HEK293 (cell line): Measurements from ENCODE around the gene MUCL3.
"Not testable (repeated sequence)": the region's sequence is repeated elsewhere in the genome, so short reads cannot be mapped to it uniquely, and the experiment has no call there.

ENCODE experiments used
- CTCF ChIA-PET: fragments of 350-600 bp; formaldehyde crosslinking; extraction: SDS; loops from one replicate; lab custom pipeline; 2021; ENCODE audit warnings: antibody characterized with exemption; lab: Yijun Ruan, JAX
- POLR2A ChIA-PET: fragments of 300-600 bp; formaldehyde crosslinking; extraction: SDS; loops from one replicate; lab custom pipeline; 2020; ENCODE audit warnings: antibody characterized with exemption, inconsistent platforms; lab: Yijun Ruan, JAX
- H3K27ac ChIP-seq: fragments of 200-500 bp; sonication (Bioruptor generic); 2 replicates; pipeline ENCODE4 v1.5.1; 2014; ENCODE audit warnings: low read depth, low read length, control low read depth, inconsistent platforms; ENCODE audit errors: extremely low read depth
- H3K36me3 ChIP-seq, 2 experiments: fragments of 200-500 bp in 1 of 2; sonication (Bioruptor generic) in 1 of 2; 1 replicate in 1 of 2; 2 replicates in 1 of 2; pipeline ENCODE4 v1.5.1; 2014 to 2017; ENCODE audit warnings: inconsistent platforms in 2 of 2, low read length in 2 of 2; ENCODE audit not compliant: control insufficient read depth in 2 of 2, insufficient read depth in 1 of 2
- H3K4me1 ChIP-seq: fragments of 200-500 bp; sonication (Bioruptor generic); 2 replicates; pipeline ENCODE4 v1.5.1; 2014; ENCODE audit warnings: mild to moderate bottlenecking, low read length, inconsistent platforms; ENCODE audit not compliant: control insufficient read depth, insufficient read depth
- H3K4me3 ChIP-seq: 2 replicates; pipeline ENCODE4 v1.5.1; 2011; ENCODE audit warnings: low read depth, mild to moderate bottlenecking, control low read depth, low read length, moderate library complexity
- H3K9me3 ChIP-seq: fragments of 200-500 bp; sonication (Bioruptor generic); 2 replicates; pipeline ENCODE4 v1.5.1; 2014; ENCODE audit warnings: low read depth, low read length, inconsistent platforms; ENCODE audit not compliant: control insufficient read depth, insufficient read depth
- HOXC10 ChIP-seq: sonication (generic); formaldehyde crosslinking; IDR thresholded peaks from 2 replicates; pipeline ENCODE4 v1.8.1; 2023; ENCODE audit warnings: mild to moderate bottlenecking, missing genetic modification reagents
- INSM2 ChIP-seq: fragments of 450-650 bp; formaldehyde crosslinking; IDR thresholded peaks from 2 replicates; pipeline ENCODE4 v1.5.1; 2016; ENCODE audit warnings: missing biosample characterization, missing genetic modification characterization
- KLF1 ChIP-seq: fragments of 450-650 bp; formaldehyde crosslinking; IDR thresholded peaks from 2 replicates; pipeline ENCODE4 v1.5.1; 2016; ENCODE audit warnings: missing biosample characterization, missing genetic modification characterization
- MZF1 ChIP-seq: fragments of 450-650 bp; formaldehyde crosslinking; IDR thresholded peaks from 2 replicates; pipeline ENCODE4 v1.5.1; 2017; ENCODE audit warnings: missing biosample characterization, missing genetic modification characterization, borderline replicate concordance
- PRDM6 ChIP-seq: fragments of 450-650 bp; formaldehyde crosslinking; IDR thresholded peaks from 2 replicates; pipeline ENCODE4 v1.5.1; 2017; ENCODE audit warnings: missing biosample characterization, missing genetic modification characterization
- WT1 ChIP-seq: fragments of 450-650 bp; formaldehyde crosslinking; IDR thresholded peaks from 2 replicates; pipeline ENCODE4 v1.5.1; 2016; ENCODE audit warnings: missing biosample characterization, missing genetic modification characterization
- ZBTB21 ChIP-seq: fragments of 450-650 bp; formaldehyde crosslinking; IDR thresholded peaks from 2 replicates; pipeline ENCODE4 v1.5.1; 2017; ENCODE audit warnings: missing biosample characterization, missing genetic modification characterization
- ZFP3 ChIP-seq: fragments of 450-650 bp; formaldehyde crosslinking; IDR thresholded peaks from 2 replicates; pipeline ENCODE4 v1.5.1; 2016; ENCODE audit warnings: low read depth, missing biosample characterization, missing genetic modification characterization
- ZFP37 ChIP-seq: fragments of 450-650 bp; formaldehyde crosslinking; IDR thresholded peaks from 2 replicates; pipeline ENCODE4 v1.5.1; 2016; ENCODE audit warnings: missing biosample characterization, missing genetic modification characterization
- ZNF140 ChIP-seq: fragments of 450-650 bp; formaldehyde crosslinking; IDR thresholded peaks from 2 replicates; pipeline ENCODE4 v1.5.1; 2016; ENCODE audit warnings: missing biosample characterization, missing genetic modification characterization
- ZNF157 ChIP-seq: fragments of 450-650 bp; formaldehyde crosslinking; IDR thresholded peaks from 2 replicates; pipeline ENCODE4 v1.5.1; 2016; ENCODE audit warnings: missing biosample characterization, missing genetic modification characterization
- ZNF175 ChIP-seq: fragments of 450-650 bp; formaldehyde crosslinking; IDR thresholded peaks from 2 replicates; pipeline ENCODE4 v1.5.1; 2016; ENCODE audit warnings: missing biosample characterization, missing genetic modification characterization
- ZNF292 ChIP-seq: fragments of 450-650 bp; formaldehyde crosslinking; IDR thresholded peaks from 2 replicates; pipeline ENCODE4 v1.5.1; 2016; ENCODE audit warnings: low read depth, missing biosample characterization, missing genetic modification characterization, borderline replicate concordance
- ZNF311 ChIP-seq: fragments of 450-650 bp; formaldehyde crosslinking; IDR thresholded peaks from 2 replicates; pipeline ENCODE4 v1.5.1; 2017; ENCODE audit warnings: missing biosample characterization, missing genetic modification characterization, borderline replicate concordance
- ZNF354C ChIP-seq: fragments of 450-650 bp; formaldehyde crosslinking; IDR thresholded peaks from 2 replicates; pipeline ENCODE4 v1.5.1; 2016; ENCODE audit warnings: missing biosample characterization, missing genetic modification characterization, low read depth, borderline replicate concordance
- ZNF561 ChIP-seq: fragments of 450-650 bp; IDR thresholded peaks from 2 replicates; pipeline ENCODE4 v1.5.1; 2018; ENCODE audit warnings: missing biosample characterization, missing genetic modification characterization, borderline replicate concordance
- ZNF660 ChIP-seq: fragments of 450-650 bp; IDR thresholded peaks from 2 replicates; pipeline ENCODE4 v1.5.1; 2018; ENCODE audit warnings: missing biosample characterization, mild to moderate bottlenecking, missing genetic modification characterization
- ZNF670 ChIP-seq: fragments of 450-650 bp; formaldehyde crosslinking; IDR thresholded peaks from 2 replicates; pipeline ENCODE4 v1.5.1; 2016; ENCODE audit warnings: missing biosample characterization, missing genetic modification characterization, low read depth
- ZNF837 ChIP-seq: fragments of 450-650 bp; formaldehyde crosslinking; IDR thresholded peaks from 2 replicates; pipeline ENCODE4 v1.5.1; 2016; ENCODE audit warnings: missing biosample characterization, missing genetic modification characterization
- ZSCAN30 ChIP-seq: fragments of 450-650 bp; IDR thresholded peaks from 2 replicates; pipeline ENCODE4 v1.5.1; 2018; ENCODE audit warnings: missing biosample characterization, mild to moderate bottlenecking, missing genetic modification characterization, moderate library complexity
- TF ChIP-seq, protein P1 (sequence below): fragments of 450-650 bp; formaldehyde crosslinking; IDR thresholded peaks from 2 replicates; pipeline ENCODE4 v1.5.1; 2016; ENCODE audit warnings: missing biosample characterization, missing genetic modification characterization
- TF ChIP-seq, protein P2 (sequence below): fragments of 450-650 bp; formaldehyde crosslinking; IDR thresholded peaks from 2 replicates; pipeline ENCODE4 v1.5.1; 2016; ENCODE audit warnings: missing biosample characterization, missing genetic modification characterization, borderline replicate concordance
- TF ChIP-seq, protein P3 (sequence below): fragments of 450-650 bp; formaldehyde crosslinking; IDR thresholded peaks from 2 replicates; pipeline ENCODE4 v1.5.1; 2016; ENCODE audit warnings: missing biosample characterization, missing genetic modification characterization
- TF ChIP-seq, protein P4 (sequence below): fragments of 450-650 bp; formaldehyde crosslinking; IDR thresholded peaks from 2 replicates; pipeline ENCODE4 v1.5.1; 2016; ENCODE audit warnings: missing biosample characterization, missing genetic modification characterization

The MUCL3 gene

DNA sequence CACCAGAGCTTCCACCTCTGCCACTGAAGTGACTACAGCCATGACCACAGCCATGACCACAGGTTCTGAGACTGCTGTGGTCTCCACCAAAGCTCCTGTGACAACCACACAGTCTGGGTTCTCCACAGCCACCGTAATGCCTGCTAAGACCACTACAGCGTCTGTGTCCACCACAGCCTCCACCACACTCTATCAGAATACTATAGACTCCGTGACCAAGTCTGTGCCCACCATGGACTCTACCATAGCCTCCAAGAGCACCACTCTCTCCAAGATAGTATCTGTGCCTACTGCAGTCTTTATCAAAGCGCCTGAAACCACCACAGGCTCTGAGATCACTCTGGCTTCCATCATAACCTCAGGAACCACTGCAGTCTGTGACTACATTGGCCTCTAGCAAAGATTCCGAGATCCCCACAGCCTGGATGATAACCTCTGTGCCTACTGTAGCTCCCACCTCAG lies 24.4 kb downstream of the MUCL3 start:
- TF ChIP-seq ZFP3 (tag by site-specific recombination) (no peak), MZF1 (no peak), HOXC10 (no peak), KLF1 (tag by site-specific recombination) (no peak), INSM2 (tag by site-specific recombination) (no peak), ZNF561 (tag by site-specific recombination) (no peak), ZSCAN30 (no peak), ZNF157 (tag by site-specific recombination) (no peak), ZNF140 (tag by site-specific recombination) (no peak), ZNF837 (tag by site-specific recombination) (no peak), ZNF292 (tag by site-specific recombination) (no peak), ZBTB21 (tag by site-specific recombination) (no peak), ZNF354C (tag by site-specific recombination) (no peak), ZNF660 (tag by site-specific recombination) (no peak)
- TF ChIP-seq, protein P1, sequence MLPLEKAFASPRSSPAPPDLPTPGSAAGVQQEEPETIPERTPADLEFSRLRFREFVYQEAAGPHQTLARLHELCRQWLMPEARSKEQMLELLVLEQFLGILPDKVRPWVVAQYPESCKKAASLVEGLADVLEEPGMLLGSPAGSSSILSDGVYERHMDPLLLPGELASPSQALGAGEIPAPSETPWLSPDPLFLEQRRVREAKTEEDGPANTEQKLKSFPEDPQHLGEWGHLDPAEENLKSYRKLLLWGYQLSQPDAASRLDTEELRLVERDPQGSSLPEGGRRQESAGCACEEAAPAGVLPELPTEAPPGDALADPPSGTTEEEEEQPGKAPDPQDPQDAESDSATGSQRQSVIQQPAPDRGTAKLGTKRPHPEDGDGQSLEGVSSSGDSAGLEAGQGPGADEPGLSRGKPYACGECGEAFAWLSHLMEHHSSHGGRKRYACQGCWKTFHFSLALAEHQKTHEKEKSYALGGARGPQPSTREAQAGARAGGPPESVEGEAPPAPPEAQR (tag by site-specific recombination) = no peak
- TF ChIP-seq, protein P2, sequence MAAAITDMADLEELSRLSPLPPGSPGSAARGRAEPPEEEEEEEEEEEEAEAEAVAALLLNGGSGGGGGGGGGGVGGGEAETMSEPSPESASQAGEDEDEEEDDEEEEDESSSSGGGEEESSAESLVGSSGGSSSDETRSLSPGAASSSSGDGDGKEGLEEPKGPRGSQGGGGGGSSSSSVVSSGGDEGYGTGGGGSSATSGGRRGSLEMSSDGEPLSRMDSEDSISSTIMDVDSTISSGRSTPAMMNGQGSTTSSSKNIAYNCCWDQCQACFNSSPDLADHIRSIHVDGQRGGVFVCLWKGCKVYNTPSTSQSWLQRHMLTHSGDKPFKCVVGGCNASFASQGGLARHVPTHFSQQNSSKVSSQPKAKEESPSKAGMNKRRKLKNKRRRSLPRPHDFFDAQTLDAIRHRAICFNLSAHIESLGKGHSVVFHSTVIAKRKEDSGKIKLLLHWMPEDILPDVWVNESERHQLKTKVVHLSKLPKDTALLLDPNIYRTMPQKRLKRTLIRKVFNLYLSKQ (tag by site-specific recombination) = no peak
- TF ChIP-seq, protein P3, sequence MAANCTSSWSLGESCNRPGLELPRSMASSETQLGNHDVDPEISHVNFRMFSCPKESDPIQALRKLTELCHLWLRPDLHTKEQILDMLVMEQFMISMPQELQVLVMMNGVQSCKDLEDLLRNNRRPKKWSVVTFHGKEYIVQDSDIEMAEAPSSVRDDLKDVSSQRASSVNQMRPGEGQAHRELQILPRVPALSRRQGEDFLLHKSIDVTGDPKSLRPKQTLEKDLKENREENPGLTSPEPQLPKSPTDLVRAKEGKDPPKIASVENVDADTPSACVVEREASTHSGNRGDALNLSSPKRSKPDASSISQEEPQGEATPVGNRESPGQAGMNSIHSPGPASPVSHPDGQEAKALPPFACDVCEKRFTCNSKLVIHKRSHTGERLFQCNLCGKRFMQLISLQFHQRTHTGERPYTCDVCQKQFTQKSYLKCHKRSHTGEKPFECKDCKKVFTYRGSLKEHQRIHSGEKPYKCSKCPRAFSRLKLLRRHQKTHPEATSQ (tag by site-specific recombination) = no peak
- CTCF ChIA-PET = no interaction called here
- H3K9me3 ChIP-seq = no peaks in the 10 kb centered on the region
- no peak overlapping the region for H3K27ac ChIP-seq
- H3K4me1 ChIP-seq = peaks cover 2% of the 10 kb centered on the region; the same call in 1 of the 2 replicates
- H3K36me3 ChIP-seq = no peaks in the 10 kb centered on the region
- no peak overlapping the region for H3K4me3 ChIP-seq
- POLR2A ChIA-PET = no interaction called here

DNA sequence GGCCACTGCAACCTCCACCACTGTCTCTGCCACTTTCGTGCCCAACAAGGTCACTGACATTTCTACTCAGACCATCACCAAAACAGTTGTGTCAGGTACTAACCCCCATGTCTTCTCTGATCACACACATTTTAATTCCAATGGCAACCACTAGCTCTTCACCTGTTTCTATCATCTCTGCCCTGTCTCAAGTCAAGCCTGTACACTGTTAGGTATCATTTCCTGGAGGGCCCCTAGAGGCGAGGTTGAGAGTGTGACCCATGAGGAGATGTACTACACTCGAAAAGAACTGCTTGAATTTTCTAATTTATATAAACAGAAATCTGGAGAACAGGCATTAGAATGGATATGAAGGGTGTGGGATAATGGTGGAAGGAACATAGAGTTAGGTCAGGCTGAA lies 25.4 kb downstream of the MUCL3 start:
- H3K4me3 ChIP-seq = no peak overlapping the region
- ChIA-PET POLR2A (no interaction called here), CTCF (interaction anchor here (1.4 kb wide), 1 partner anchor 16 kb away, joined by 3 read pairs; no protein-coding TSS in a partner anchor)
- no peaks in the 10 kb centered on the region for H3K36me3 ChIP-seq
- H3K9me3 ChIP-seq = no peaks in the 10 kb centered on the region
- no peak overlapping the region for H3K27ac ChIP-seq
- TF ChIP-seq ZNF311 (tag by site-specific recombination) (no peak), ZFP37 (tag by site-specific recombination) (no peak), ZNF175 (tag by site-specific recombination) (no peak), WT1 (tag by site-specific recombination) (no peak), PRDM6 (tag by site-specific recombination) (no peak), ZNF670 (no peak)
- TF ChIP-seq, protein P4, sequence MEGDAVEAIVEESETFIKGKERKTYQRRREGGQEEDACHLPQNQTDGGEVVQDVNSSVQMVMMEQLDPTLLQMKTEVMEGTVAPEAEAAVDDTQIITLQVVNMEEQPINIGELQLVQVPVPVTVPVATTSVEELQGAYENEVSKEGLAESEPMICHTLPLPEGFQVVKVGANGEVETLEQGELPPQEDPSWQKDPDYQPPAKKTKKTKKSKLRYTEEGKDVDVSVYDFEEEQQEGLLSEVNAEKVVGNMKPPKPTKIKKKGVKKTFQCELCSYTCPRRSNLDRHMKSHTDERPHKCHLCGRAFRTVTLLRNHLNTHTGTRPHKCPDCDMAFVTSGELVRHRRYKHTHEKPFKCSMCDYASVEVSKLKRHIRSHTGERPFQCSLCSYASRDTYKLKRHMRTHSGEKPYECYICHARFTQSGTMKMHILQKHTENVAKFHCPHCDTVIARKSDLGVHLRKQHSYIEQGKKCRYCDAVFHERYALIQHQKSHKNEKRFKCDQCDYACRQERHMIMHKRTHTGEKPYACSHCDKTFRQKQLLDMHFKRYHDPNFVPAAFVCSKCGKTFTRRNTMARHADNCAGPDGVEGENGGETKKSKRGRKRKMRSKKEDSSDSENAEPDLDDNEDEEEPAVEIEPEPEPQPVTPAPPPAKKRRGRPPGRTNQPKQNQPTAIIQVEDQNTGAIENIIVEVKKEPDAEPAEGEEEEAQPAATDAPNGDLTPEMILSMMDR (tag by site-specific recombination) = no peak
- peaks cover 2% of the 10 kb centered on the region; the same call in 1 of the 2 replicates for H3K4me1 ChIP-seq

DNA sequence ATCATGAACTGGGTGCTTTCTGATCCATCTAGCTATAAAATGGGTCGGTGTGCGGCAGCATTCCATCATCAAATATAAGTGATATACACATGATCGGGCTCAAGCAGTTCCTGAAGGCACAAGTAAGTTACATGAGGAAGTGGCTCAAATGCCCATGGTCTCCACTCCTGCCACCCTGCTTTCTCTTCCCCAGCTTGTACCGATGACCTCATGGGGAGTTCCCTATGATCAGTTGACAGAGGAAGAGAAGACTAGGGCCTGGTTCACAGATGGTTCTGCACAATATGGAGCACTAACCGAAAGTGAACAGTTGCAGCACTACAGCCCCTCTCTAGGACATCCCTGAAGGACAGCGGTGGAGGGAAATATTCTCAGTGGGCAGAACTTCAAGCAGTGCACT lies 28.4 kb downstream of the MUCL3 start:
- H3K27ac ChIP-seq, POLR2A ChIA-PET, H3K36me3 ChIP-seq, H3K9me3 ChIP-seq, H3K4me1 ChIP-seq, H3K4me3 ChIP-seq: not testable (repeated sequence)
- CTCF ChIA-PET = interaction anchor here (1.3 kb wide), 1 partner anchor 143 kb away, joined by 3 read pairs; the partner anchor contains the start of gene C6orf15
